Ovary (tissue), 9 donors: ENCODE results near the gene IL27RA. TPM values are rescaled to one million over a fixed set of nuclear protein-coding genes. Genes with fewer than 3 reads are reported as not detected.

Experiments used
- DNase-seq, 5 donors: peaks; one replicate each; pipeline ENCODE4 v3.0.0-alpha.2; 2019 to 2020
- H3K27ac ChIP-seq, 2 donors: fragments of 200-600 bp; one replicate each; pipeline versions ENCODE4 v1.5.1 to v1.8.0; 2019 to 2022
- H3K27me3 ChIP-seq: fragments of 200-600 bp; one replicate; pipeline ENCODE4 v1.8.0; 2022
- H3K36me3 ChIP-seq: fragments of 200-600 bp; sonication (generic); one replicate; pipeline ENCODE4 v1.5.1; 2019
- H3K4me1 ChIP-seq: one replicate; pipeline ENCODE4 v1.8.1; 2013; ENCODE audit warnings: mild to moderate bottlenecking, moderate library complexity; ENCODE audit not compliant: insufficient read depth
- H3K4me3 ChIP-seq: fragments of 200-600 bp; sonication (generic); one replicate; pipeline ENCODE4 v1.5.1; 2017
- H3K9me3 ChIP-seq, 2 donors: fragments of 200-600 bp in 1 of 2; sonication (generic) in 1 of 2; one replicate each; pipeline versions ENCODE4 v1.5.1 to v1.8.1; 2013 to 2019; ENCODE audit warnings: mild to moderate bottlenecking in 1 of 2, moderate library complexity in 1 of 2
- CTCF ChIP-seq, 3 donors: fragments of 450-650 bp in 2 of 3; fragments of 200-600 bp in 1 of 3; IDR thresholded peaks; one replicate each; pipeline versions ENCODE4 v1.5.1 to v1.8.0; 2016 to 2022; ENCODE audit warnings: antibody characterized with exemption in 3 of 3, mild to moderate bottlenecking in 1 of 3
- EP300 ChIP-seq: sonication (generic); formaldehyde crosslinking; IDR thresholded peaks from one replicate; pipeline ENCODE4 v1.6.1; 2017; ENCODE audit warnings: antibody characterized with exemption
- POLR2A ChIP-seq: fragments of 450-650 bp; IDR thresholded peaks from one replicate; pipeline ENCODE4 v1.6.1; 2017; ENCODE audit warnings: antibody characterized with exemption, mild to moderate bottlenecking, moderate library complexity
- WGBS, 3 donors: extraction: QIAGEN DNeasy Blood & Tissue Kit in 1 of 3; methylation state at CpG; one replicate each; pipeline versions ENCODE4 v1.1.5 to v1.1.7; 2013 to 2017; 5-methylcytosine and 5-hydroxymethylcytosine counted together
- intact Hi-C, 4 donors: fragments of 100-400 bp; cut with DNase I; formaldehyde crosslinking; loops; one replicate each; pipeline versions ENCODE4 v1.11.0 to v1.15.1; 2022 to 2023
- polyA plus RNA-seq, 2 donors: library from polyadenylated mRNA; stranded (reverse); fragments of 200-250 nt in 1 of 2; fragments of 350-450 nt in 1 of 2; fragmentation: Illumina TruSeq in 1 of 2; extraction: RNeasy Lipid Tissue Mini Kit (QIAGEN cat#74804) in 1 of 2; gene quantifications; one replicate each; pipeline ENCODE4 v1.2.3, GENCODE V29; 2013 to 2014
- total RNA-seq, 7 donors: library from RNA; depleted of rRNA in 2 of 7; stranded (reverse); fragments of >200 nt in 2 of 7; fragmentation: NEBNext Ultra II Directional in 3 of 7; extraction: Animal tissue kit (Norgen Biotek cat#: 25700) in 3 of 7; gene quantifications; one replicate each; pipeline versions ENCODE4 v1.1.0 to v1.2.4, GENCODE V29; 2016 to 2023
- donor health status: DM: no; HTN: no; CAD: no; lungs with moderate emphysema.
- donor health status: DM: no; HTN: no; CAD: no.
- donor health status: Bipolar disorder and iron deficiency.
- donor health status: DM: yes; HTN: yes; CAD: no.
- donor health status: DM: no; HTN: no; CAD: no.
- donor health status: DM: yes; HTN: yes; CAD: no.

Gene IL27RA
- total and polyA plus RNA-seq, 9 donors, result 0.48 to 4.3 (median 2.1) TPM

- WGBS, 3 donors, result 90 to 91% (median 90%) methylated on average over 22 of the region's 22 CpGs
- Histone ChIP-seq H3K27me3 (no peaks in the 10 kb centered on the region), H3K36me3 (no peaks in the 10 kb centered on the region), H3K27ac (no peak overlapping the region), H3K9me3 (no peaks in the 10 kb centered on the region), H3K4me1 (no peaks in the 10 kb centered on the region), H3K4me3 (no peak overlapping the region)
- intact Hi-C loops, result loop anchor here in 1 of 4 donors (2.0 kb wide), 1 partner anchor 22 kb away; no protein-coding TSS in a partner anchor
- TF ChIP-seq CTCF (IDR thresholded peaks at IDR 0.05) (no peak), EP300 (no peak), POLR2A (no peak)
- DNase-seq, result no peak
Observed at GRCh38 chr19:13996928-13997630, 34.5 kb upstream of the IL27RA start.

GRCh38 chr19:13997631-13997962 lies 34.0 kb upstream of the IL27RA start:
- no peaks in the 10 kb centered on the region for H3K36me3 ChIP-seq
- intact Hi-C loops, result loop anchor here in 1 of 4 donors (2.0 kb wide), 1 partner anchor 21 kb away; no protein-coding TSS in a partner anchor
- TF ChIP-seq EP300 (no peak), POLR2A (no peak), CTCF (IDR thresholded peaks at IDR 0.05) (no peak)
- no peak overlapping the region for H3K27ac ChIP-seq
- DNase-seq, result no peak
- H3K9me3 ChIP-seq, result no peaks in the 10 kb centered on the region
- 86 to 93% (median 90%) methylated on average over 6 of the region's 6 CpGs for WGBS, 3 donors
- H3K27me3 ChIP-seq, result no peaks in the 10 kb centered on the region
- H3K4me1 ChIP-seq, result no peaks in the 10 kb centered on the region
- no peak overlapping the region for H3K4me3 ChIP-seq

- no peaks in the 10 kb centered on the region for H3K4me1 ChIP-seq
- WGBS, 3 donors, result 92 to 100% (median 100%) methylated on average over 1 of the region's 1 CpG
- no peak overlapping the region for H3K4me3 ChIP-seq
- no peak for DNase-seq
- intact Hi-C loops, result no loop called here
- no peaks in the 10 kb centered on the region for H3K36me3 ChIP-seq
- no peak for TF ChIP-seq CTCF (IDR thresholded peaks at IDR 0.05)
- TF ChIP-seq EP300, result no peak
- TF ChIP-seq POLR2A, result no peak
- no peaks in the 10 kb centered on the region for H3K27me3 ChIP-seq
- H3K27ac ChIP-seq, result no peak overlapping the region
- H3K9me3 ChIP-seq, result no peaks in the 10 kb centered on the region
Observed at GRCh38 chr19:13998426-13998825, 33.1 kb upstream of the IL27RA start.

- Histone ChIP-seq H3K27me3 (no peaks in the 10 kb centered on the region), H3K27ac (no peak overlapping the region), H3K36me3 (no peaks in the 10 kb centered on the region), H3K4me3 (no peak overlapping the region), H3K4me1 (no peaks in the 10 kb centered on the region), H3K9me3 (no peaks in the 10 kb centered on the region)
- no peak for DNase-seq
- intact Hi-C loops, result no loop called here
- TF ChIP-seq CTCF (IDR thresholded peaks at IDR 0.05), result no peak
- TF ChIP-seq EP300, result no peak
- no peak for TF ChIP-seq POLR2A
- WGBS, 3 donors, result 96 to 98% (median 98%) methylated on average over 3 of the region's 3 CpGs
Observed at GRCh38 chr19:13999085-13999484, 32.5 kb upstream of the IL27RA start.
